Hepatic stellate cell (primary cell): ENCODE data around the gene EDIL3.
"Not testable (repeated sequence)": the region's sequence is repeated elsewhere in the genome, so short reads cannot be mapped to it uniquely, and the experiment has no call there.

Experiments used
- DNase-seq: peaks from one replicate; pipeline ENCODE4 v3.0.0; 2011; ENCODE audit warnings: low spot score

EDIL3 gene

DNA sequence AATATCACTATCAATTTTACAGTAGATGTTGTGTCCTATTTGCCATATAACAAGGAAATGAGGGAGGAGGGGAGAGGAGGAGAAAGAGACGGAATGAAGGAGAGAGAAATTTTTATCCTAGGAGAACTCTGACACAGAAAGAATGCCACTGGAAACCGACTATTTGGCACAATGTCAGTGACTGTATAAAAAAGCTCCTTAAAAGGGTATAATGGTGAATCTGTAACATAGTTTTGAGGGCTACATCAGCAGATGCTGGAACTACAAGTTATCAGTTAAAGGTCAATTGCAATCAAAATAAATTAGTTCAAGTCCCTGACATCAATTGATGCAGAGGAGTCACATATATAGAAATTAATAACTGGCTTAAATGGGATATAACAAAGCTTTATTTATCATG, 5.7 kb downstream of the EDIL3 start:
- peak; percentile 12 for DNase-seq

DNA sequence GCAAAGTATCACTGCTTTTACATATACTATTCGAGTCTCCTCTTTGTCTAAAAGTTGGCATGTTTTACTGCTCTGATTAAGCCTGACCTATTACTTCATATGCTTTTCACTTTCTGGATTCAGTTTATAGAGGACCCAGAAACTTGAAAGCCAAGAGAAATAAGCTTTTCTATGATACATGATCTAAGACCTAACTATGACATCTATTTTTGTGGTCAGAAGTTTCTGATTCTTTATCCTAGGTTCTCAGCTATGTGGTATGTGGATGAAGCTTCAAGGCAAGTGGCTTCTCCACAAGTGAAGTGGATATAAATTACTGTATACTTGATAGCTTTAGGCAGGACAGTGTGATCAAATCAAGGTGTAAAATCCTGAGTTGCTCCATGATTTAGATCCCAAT, 6.3 kb downstream of the EDIL3 start:
- DNase-seq, result peak; percentile 28

- no peak for DNase-seq
Observed at GRCh38 chr5:84376346-84376745, 8.3 kb downstream of the EDIL3 start.

DNA sequence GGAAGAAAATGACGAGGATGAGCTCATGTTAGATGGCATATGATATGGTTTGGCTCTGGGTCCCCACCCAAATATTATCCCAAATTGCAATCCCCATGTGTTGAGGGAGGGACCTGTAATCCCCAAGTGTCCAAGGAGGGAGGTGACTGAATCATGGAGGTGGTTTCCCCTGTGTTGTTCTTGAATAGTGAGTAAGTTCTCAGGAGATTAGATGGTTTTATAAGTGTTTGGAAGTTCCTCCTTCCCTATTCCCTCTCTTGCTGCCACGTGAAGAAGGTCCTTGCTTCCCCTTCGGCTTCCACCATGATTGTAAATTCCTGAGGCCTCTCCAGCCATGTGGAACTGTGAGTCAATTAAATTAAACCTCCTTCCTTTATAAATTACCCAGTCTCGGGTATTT, 10.1 kb downstream of the EDIL3 start:
- DNase-seq, result no peak

- no peak for DNase-seq
Observed at GRCh38 chr5:84373506-84373905, 11.2 kb downstream of the EDIL3 start.

GRCh38 chr5:84372066-84372695, 12.5 kb downstream of the EDIL3 start:
- DNase-seq, result peak; percentile 51

DNA sequence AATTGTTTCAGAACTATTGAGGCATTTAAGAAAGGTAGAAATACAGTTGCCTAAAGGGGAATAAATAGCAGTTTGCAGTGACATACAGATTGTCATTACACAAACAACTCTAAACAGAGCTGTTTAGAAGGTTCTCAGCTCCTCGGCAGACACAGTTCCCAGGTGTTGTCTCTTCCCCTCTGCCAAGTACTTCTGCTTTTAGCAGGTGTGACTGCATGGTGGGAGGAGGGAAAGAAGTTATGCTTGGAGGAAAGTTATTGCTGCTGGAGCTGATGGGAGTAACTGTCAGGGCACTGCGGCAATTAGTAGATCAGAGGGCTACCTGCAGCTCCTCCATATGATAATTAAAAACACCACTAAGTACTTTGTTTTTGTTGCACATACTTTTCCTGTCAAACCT, 14.5 kb downstream of the EDIL3 start:
- no peak for DNase-seq

DNA sequence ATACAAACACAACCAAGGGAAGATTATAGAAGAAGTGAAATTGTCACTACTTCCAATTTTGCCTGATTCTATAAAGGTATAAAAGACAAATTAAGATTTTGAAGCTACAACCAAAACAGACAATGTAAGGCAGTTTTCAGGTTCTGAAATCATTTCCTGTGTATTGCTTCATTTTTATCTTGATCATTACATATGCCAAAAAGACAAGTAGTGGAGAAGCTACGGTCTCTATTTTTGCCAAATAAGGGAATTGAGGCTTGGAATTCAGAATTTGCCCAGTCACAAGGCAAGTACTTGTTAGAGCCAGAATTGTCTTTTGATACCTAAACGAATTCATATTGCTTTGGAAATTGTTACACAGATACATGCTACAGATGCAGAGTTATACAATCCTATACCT, 20.6 kb downstream of the EDIL3 start:
- no peak for DNase-seq

DNA sequence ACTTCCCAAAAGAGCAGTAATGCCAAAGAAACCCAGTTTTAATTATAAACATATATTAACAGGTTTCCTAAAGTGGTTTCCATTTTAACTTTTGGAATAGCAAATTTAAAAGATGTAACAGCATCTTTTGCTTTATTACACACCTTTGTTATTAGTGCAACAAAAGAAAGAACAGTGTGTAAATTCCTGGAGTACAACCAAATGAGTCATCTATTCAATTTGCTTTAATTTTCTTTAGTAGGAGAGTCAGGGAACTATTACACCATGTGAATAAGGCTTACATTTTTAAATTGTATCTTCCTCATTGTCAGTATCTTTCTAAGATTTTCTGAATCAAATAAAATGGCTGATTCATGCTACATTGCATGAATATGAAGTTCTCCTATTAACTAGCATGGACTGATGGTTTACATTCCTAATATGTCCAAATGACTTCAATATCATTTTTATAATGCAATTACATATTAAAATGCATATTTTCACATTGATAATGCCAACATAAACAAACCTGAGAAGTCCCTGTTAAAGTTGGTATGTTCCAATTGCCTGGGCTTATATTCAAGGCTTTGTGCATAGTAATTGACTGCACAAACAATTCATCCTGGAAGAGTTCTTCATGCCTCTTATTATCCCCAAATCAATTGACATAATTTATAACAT, 22.5 kb downstream of the EDIL3 start:
- DNase-seq, result no peak

GRCh38 chr5:84361572-84361971, 23.1 kb downstream of the EDIL3 start:
- no peak for DNase-seq

DNA sequence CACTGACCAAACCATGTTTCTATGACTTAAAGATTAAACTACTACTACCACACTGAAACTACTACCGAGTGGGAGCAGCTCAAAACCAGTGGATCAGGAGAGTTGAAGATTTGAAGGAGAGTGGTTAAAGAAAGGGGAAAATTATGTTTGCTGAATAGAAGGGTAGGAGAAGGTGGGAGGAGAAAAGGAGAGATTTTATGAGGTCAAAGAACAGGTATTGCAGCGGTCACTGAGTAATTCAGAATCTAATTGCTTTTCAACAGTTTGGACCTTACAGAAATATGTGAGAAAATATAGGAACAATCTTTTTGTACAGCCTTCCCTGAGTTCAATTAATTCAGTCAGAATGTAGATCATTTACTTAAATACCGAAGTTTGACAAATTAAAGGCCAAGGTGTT, 24.6 kb downstream of the EDIL3 start:
- no peak for DNase-seq

GRCh38 chr5:84354101-84354500, 30.6 kb downstream of the EDIL3 start:
- no peak for DNase-seq

DNA sequence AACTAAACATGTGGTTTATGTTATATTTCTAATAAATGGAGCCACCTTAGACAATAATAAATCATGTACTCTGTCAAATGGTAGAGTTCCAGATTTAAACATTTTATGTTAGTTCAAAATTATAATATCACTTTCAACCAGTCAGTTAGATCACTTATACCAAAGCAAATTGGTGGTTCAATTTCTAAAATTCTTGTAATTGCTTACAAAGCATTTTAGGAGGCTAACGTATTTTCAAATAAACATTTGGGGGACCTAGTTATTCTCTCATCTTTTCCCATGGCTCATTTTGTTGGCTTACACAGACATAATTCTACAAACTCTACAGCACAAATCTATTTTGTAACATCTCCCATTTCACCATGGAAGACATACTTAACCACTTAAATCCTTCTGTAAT, 39.9 kb downstream of the EDIL3 start:
- DNase-seq, result no peak

GRCh38 chr5:84343171-84343570, 41.5 kb downstream of the EDIL3 start:
- DNase-seq, result no peak

DNA sequence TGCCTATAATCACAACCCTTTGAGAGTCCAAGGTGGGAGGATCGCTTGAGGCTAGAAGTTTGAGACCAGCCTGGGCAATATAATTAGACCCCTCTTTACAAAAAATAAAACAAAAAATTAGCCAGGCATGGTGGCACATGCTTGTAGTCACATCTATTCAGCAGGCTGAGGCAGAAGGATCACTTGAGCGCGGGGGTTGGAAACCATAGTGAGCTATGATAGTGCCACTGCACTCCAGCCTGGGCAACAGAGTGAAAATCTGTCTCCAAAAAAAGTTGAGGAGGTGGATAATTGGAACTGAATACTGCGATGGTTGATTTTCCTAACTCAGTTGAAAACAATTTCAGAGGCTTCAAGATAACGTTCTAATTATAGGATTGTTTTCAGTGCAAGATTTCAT, 52.6 kb downstream of the EDIL3 start:
- DNase-seq, result no peak

GRCh38 chr5:84327591-84327990, 57.1 kb downstream of the EDIL3 start:
- DNase-seq, result no peak

DNA sequence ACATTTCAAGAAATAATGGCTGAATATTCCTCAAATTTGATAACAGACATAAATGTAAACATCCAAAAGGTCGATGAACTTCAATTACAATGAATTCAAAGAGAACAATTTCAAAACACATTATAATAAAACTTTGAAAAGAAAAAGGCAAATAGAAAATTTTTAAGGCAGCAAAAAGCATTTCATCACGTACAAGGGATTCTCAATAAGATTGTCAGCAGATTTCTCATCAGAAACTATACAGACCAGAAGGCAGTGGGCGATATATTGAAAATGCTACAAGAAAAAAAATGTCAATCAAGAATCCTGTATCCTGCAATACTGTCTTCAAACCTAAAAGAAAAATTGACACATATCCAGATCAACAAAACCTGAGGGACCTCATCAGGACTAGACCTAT, 62.0 kb downstream of the EDIL3 start:
- no peak for DNase-seq

- DNase-seq, result not testable (repeated sequence)
Observed at GRCh38 chr5:84317826-84318225, 66.9 kb downstream of the EDIL3 start.

DNA sequence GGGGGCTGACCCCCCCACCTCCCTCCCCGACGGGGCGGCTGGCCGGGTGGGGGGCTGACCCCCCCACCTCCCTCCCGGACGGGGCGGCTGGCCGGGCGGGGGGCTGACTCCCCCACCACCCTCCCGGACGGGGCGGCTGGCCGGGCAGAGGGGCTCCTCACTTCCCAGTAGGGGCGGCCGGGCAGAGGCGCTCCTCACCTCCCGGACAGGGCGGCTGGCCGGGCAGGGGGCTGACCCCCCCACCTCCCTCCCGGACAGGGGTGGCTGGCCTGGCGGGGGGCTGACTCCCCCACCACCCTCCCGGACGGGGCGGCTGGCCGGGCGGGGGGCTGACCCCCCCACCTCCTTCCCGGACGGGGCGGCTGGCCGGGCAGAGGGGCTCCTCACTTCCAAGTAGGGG, 72.4 kb downstream of the EDIL3 start:
- not testable (repeated sequence) for DNase-seq

DNA sequence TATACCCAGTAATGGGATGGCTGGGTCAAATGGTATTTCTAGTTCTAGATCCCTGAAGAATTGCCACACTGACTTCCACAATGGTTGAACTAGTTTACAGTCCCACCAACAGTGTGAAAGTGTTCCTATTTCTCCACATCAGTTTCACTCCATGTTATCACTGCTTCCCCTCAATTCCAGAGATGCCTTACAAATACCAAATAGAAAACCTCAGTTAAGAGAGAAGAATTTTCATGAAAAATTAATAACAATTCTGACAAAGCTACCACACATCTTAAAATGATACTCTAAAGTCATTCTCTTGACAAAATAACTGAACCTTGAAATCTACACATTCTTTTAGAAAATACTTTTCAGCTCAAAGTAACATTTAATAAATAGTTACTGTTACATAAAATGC, 74.8 kb downstream of the EDIL3 start:
- DNase-seq, result not testable (repeated sequence)

DNA sequence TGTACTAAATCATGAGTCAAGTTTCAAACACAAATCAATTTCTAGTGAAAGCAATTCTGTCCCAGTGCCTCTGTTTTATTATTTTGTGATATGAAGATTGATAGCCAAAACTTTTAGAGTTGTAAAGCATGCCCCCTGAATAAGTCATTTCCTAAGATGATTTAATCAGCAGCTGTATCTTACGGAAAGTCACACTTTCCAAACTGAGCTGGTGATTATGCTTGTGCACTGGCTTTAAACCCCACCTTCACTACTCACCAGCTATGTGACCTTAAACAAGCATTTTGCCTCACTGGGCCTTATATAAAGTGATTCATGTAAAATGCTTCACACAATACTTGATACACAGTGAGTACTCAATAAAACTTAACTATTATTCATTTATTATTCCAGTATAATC, 78.1 kb downstream of the EDIL3 start:
- no peak for DNase-seq

DNA sequence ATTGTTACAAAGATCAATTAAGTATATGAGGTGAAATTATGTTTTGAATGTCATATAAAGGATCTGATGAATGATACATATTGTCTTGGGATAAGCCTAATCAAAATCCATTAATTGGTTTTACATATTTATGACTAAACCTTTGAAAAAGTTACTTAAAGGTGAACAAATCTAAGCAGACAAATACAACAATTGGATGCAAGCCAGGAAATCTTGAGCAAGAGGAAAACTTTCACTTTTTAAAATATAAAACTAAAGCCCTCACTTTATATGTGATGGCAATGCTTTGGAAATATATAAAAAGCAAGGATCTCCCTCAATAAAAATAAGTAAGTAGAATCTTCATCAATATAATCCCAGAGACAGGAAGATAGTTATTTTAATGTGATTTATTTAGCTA, 80.1 kb downstream of the EDIL3 start:
- DNase-seq, result no peak

GRCh38 chr5:84303315-84303714, 81.4 kb downstream of the EDIL3 start:
- DNase-seq, result peak; percentile 9

DNA sequence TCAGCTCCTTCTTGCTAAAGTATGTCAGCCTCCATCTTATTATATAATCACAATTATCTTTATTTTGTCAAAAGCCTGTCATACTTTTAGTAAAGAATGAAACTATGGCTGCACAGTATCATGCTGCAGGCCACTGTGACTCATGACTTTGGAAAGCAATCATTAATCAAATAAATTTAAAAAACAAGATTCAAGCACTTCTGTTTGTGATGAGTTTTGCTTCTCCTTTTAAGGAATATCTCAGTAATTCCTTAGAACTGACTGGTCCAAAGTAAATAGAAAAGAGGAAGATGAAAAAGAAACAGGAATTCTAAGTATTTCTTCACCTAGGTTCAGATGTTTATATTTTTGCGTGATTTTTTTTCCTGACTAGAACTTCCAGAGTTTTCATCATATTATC, 83.1 kb downstream of the EDIL3 start:
- DNase-seq, result peak; percentile 11
